Measurements from ENCODE around the gene AKT2. TPM values are rescaled to one million over a fixed set of nuclear protein-coding genes. Genes with fewer than 3 reads are reported as not detected.

The AKT2 gene
- total RNA-seq, 1 donor from 2014 or later = 31.0 TPM

DNA sequence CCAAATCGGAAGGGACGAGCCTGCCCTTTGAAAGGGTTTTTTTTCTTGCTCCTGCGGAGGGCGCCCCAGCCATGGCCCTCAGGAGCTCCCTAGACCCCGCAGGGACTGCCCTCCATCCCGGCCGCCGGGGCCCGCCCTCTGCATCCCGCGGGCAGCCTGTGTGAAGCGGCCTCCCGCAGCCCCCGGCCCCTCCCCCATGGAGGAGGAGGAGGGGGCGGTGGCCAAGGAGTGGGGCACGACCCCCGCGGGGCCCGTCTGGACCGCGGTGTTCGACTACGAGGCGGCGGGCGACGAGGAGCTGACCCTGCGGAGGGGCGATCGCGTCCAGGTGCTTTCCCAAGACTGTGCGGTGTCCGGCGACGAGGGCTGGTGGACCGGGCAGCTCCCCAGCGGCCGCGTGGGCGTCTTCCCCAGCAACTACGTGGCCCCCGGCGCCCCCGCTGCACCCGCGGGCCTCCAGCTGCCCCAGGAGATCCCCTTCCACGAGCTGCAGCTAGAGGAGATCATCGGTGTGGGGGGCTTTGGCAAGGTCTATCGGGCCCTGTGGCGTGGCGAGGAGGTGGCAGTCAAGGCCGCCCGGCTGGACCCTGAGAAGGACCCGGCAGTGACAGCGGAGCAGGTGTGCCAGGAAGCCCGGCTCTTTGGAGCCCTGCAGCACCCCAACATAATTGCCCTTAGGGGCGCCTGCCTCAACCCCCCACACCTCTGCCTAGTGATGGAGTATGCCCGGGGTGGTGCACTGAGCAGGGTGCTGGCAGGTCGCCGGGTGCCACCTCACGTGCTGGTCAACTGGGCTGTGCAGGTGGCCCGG lies 93.1 kb downstream of the AKT2 start:
- peak; percentile 28 to 30 for DNase-seq (ENCODE audit: low read depth in 2 of 2)

DNA sequence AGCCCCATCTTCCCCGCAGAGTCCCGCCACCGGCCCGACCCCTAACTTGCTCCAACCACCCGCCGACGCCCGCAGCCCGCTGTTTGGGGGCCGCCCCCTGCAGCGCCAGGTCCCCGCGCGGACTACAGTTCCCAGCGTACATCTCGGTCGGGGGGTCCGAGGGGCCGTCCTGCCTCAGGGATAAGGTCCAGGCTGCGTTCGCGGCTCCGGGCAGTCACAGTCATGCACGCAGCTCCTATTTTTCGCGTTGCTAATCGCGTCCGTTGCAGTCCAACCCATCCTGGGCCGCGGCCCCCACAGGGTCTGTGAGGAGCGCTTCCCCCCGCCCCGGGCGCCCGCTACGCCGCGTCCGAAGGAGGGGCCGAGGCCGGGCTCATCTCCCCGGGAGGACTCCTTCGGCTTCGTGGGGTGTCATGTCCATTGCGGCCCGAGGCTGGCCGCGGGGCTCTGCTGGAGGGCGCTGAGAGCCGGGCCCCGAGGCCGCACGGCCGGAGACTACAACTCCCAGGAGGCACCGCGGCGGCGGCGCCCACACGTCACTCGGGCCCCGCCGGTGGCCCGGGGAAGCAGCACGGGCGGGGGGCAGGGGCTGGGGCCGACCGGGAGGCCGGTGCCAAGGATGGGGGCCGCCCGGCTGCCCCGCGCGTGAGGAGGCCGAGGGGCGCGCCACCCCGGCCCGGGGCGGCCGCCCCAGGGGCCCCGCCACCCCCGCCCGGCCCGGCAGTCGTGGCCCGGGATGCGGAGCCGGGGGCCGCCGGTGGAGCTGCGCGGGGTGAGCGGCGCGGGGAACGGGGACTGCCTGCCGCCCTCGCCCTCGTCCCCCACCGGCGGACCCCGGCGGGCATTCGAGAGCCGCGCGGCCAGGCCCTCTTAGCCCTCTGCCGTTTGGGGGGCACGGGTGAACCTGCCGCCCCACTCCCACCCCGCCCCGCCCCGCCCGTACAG lies 94.0 kb downstream of the AKT2 start, which contains the start of gene MAP3K10:
TSS of gene MAP3K10 (plus strand) at position 536 of the 945 bp plus-strand sequence. CDS start 606 bp downstream, outside the sequence.
- peak; percentile 69 to 72 for DNase-seq (ENCODE audit: low read depth in 2 of 2)

DNA sequence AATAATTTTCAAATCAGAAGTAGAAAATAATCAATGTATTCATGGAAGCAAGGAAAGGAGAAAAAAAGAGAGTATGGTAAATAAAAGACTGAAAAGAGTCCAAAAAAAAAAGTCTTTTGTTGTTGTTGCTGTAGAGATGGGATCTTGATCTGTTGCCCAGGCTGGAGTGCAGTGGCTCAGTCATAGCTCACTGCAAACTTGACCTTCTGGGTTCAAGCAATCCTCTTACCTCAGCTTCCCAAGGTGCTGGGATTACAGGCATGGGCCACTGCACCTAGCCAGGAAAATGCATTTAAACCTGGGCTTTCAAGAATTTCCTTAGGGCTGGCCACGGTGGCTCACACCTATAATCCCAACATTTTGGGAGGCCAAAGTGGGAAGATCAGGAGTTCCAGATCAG lies 100.9 kb downstream of the AKT2 start:
- DNase-seq (ENCODE audit: low read depth in 2 of 2) = no peak

Other genes with a start within 250 kb of the AKT2 start
- 6.1 and 6.2 TPM in 2 replicates for gene ZNF780B, start 229.1 kb downstream of the AKT2 start, total RNA-seq
- 7.4 and 7.9 TPM in 2 replicates for gene ZNF780A, start 194.4 kb downstream of the AKT2 start, total RNA-seq
- 3.3 and 6.7 TPM in 2 replicates for gene MAP3K10, start 93.9 kb downstream of the AKT2 start, total RNA-seq
- under 0.01 TPM in 1 of 2 replicates, not detected in the other for gene TTC9B, start 67.0 kb downstream of the AKT2 start, total RNA-seq
- under 0.01 and 0.20 TPM in 2 replicates for gene CCNP, start 58.7 kb downstream of the AKT2 start, total RNA-seq
- 4.1 and 6.5 TPM in 2 replicates for gene C19orf47, start 63.1 kb upstream of the AKT2 start, total RNA-seq
- gene PLD3, start 63.4 kb upstream of the AKT2 start, total RNA-seq = 87.6 and 128 TPM in 2 replicates
- gene HIPK4, start 104.8 kb upstream of the AKT2 start, total RNA-seq = under 0.01 TPM in 1 of 2 replicates, not detected in the other
- gene PRX, start 128.0 kb upstream of the AKT2 start, total RNA-seq = 0.87 and 1.2 TPM in 2 replicates
- 15.7 and 27.8 TPM in 2 replicates for gene SERTAD1, start 140.6 kb upstream of the AKT2 start, total RNA-seq
- 18.3 and 27.2 TPM in 2 replicates for gene SERTAD3, start 159.0 kb upstream of the AKT2 start, total RNA-seq
- gene BLVRB, start 180.4 kb upstream of the AKT2 start, total RNA-seq = 45.6 and 46.2 TPM in 2 replicates
- gene SPTBN4, start 181.7 kb upstream of the AKT2 start, total RNA-seq = 0.22 TPM in 1 of 2 replicates, not detected in the other